GM13976 (cell line): Measurements from ENCODE around the gene COBL.

Experiments used
- DNase-seq: peaks from one replicate; pipeline ENCODE4 v3.0.0; 2012; ENCODE audit warnings: low spot score
- CTCF ChIP-seq: IDR thresholded peaks from 2 replicates; pipeline ENCODE4 v1.5.1; 2012; ENCODE audit warnings: borderline replicate concordance, mild to moderate bottlenecking; ENCODE audit not compliant: insufficient read depth; ENCODE audit errors: extremely low read depth, missing control alignments, control extremely low read depth
- in situ Hi-C: fragments of 300-500 bp; cut with MboI; formaldehyde crosslinking; loops from one replicate; pipeline ENCODE4 v1.12.0; 2022; ENCODE audit warnings: low sequenced_read_pairs, mixed read lengths, inconsistent platforms; ENCODE audit not compliant: unreplicated experiment

COBL gene

GRCh38 chr7:51251290-51251689, 65.3 kb downstream of the COBL start:
- DNase-seq, result no peak
- TF ChIP-seq CTCF, result no peak
- in situ Hi-C loops, result no loop called here

GRCh38 chr7:51250512-51250911, 66.1 kb downstream of the COBL start:
- no peak for DNase-seq
- TF ChIP-seq CTCF, result no peak
- in situ Hi-C loops, result no loop called here

GRCh38 chr7:51249991-51250390, 66.6 kb downstream of the COBL start:
- in situ Hi-C loops, result no loop called here
- TF ChIP-seq CTCF, result no peak
- DNase-seq, result no peak

- TF ChIP-seq CTCF, result no peak
- DNase-seq, result no peak
- in situ Hi-C loops, result no loop called here
Measured at GRCh38 chr7:51249187-51249945, 67.2 kb downstream of the COBL start.

GRCh38 chr7:51246258-51247245, 70.1 kb downstream of the COBL start:
- in situ Hi-C loops, result no loop called here
- no peak for DNase-seq
- TF ChIP-seq CTCF, result no peak

- DNase-seq, result no peak
- in situ Hi-C loops, result no loop called here
- no peak for TF ChIP-seq CTCF
Measured at GRCh38 chr7:51244885-51245284, 71.7 kb downstream of the COBL start.
